ENCODE results near the gene IGFBP5. TPM values are rescaled to one million over a fixed set of nuclear protein-coding genes. Genes with fewer than 3 reads are reported as not detected.

IGFBP5 gene
- polyA plus RNA-seq, 2 donors: 29.4 to 46.5 TPM

- peaks cover 0 to 15% of the 10 kb centered on the region in 2 donors for H3K4me1 ChIP-seq (ENCODE audit: control insufficient read depth in 2 of 2, insufficient read depth in 2 of 2, low read length in 1 of 2)
- H3K36me3 ChIP-seq (ENCODE audit: control insufficient read depth in 2 of 2, insufficient read depth in 2 of 2, low read length in 1 of 2): no peaks in the 10 kb centered on the region
- no peaks in the 10 kb centered on the region for H3K27me3 ChIP-seq (ENCODE audit: control insufficient read depth in 1 of 2, insufficient read depth in 2 of 2, low read length in 2 of 2)
- no peak overlapping the region for H3K4me3 ChIP-seq (ENCODE audit: low read depth in 1 of 2, low read length in 2 of 2)
- no peaks in the 10 kb centered on the region for H3K9me3 ChIP-seq (ENCODE audit: control insufficient read depth in 2 of 2, insufficient read depth in 1 of 2, low read depth in 1 of 2, low read length in 1 of 2)
- WGBS, 2 donors: 13 to 28% methylated on average over 4 of the region's 4 CpGs
- H3K27ac ChIP-seq (ENCODE audit: low read depth in 2 of 2, low read length in 1 of 2): peak overlapping the region; percentile 54 to 57
Observed at GRCh38 chr2:216717491-216717901, 22.1 kb upstream of the IGFBP5 start.

- H3K27me3 ChIP-seq (ENCODE audit: control insufficient read depth in 1 of 2, insufficient read depth in 2 of 2, low read length in 2 of 2): no peaks in the 10 kb centered on the region
- 43 to 47% methylated on average over 4 of the region's 4 CpGs for WGBS, 2 donors
- H3K4me3 ChIP-seq (ENCODE audit: low read depth in 1 of 2, low read length in 2 of 2): no peak overlapping the region
- H3K4me1 ChIP-seq (ENCODE audit: control insufficient read depth in 2 of 2, insufficient read depth in 2 of 2, low read length in 1 of 2): peaks cover 0 to 16% of the 10 kb centered on the region in 2 donors
- H3K27ac ChIP-seq (ENCODE audit: low read depth in 2 of 2, low read length in 1 of 2): peak overlapping the region; percentile 40 to 54
- no peaks in the 10 kb centered on the region for H3K9me3 ChIP-seq (ENCODE audit: control insufficient read depth in 2 of 2, insufficient read depth in 1 of 2, low read depth in 1 of 2, low read length in 1 of 2)
- no peaks in the 10 kb centered on the region for H3K36me3 ChIP-seq (ENCODE audit: control insufficient read depth in 2 of 2, insufficient read depth in 2 of 2, low read length in 1 of 2)
Observed at GRCh38 chr2:216716109-216716508, 20.8 kb upstream of the IGFBP5 start.

GRCh38 chr2:216715402-216715974, 20.1 kb upstream of the IGFBP5 start:
- Histone ChIP-seq H3K4me3 (ENCODE audit: low read depth in 1 of 2, low read length in 2 of 2) (no peak overlapping the region), H3K27ac (ENCODE audit: low read depth in 2 of 2, low read length in 1 of 2) (peak overlapping the region; percentile 37 to 54), H3K9me3 (ENCODE audit: control insufficient read depth in 2 of 2, insufficient read depth in 1 of 2, low read depth in 1 of 2, low read length in 1 of 2) (no peaks in the 10 kb centered on the region), H3K4me1 (ENCODE audit: control insufficient read depth in 2 of 2, insufficient read depth in 2 of 2, low read length in 1 of 2) (peaks cover 0 to 21% of the 10 kb centered on the region in 2 donors), H3K27me3 (ENCODE audit: control insufficient read depth in 1 of 2, insufficient read depth in 2 of 2, low read length in 2 of 2) (no peaks in the 10 kb centered on the region), H3K36me3 (ENCODE audit: control insufficient read depth in 2 of 2, insufficient read depth in 2 of 2, low read length in 1 of 2) (no peaks in the 10 kb centered on the region)
- WGBS, 2 donors: 34 to 53% methylated on average over 14 of the region's 14 CpGs

GRCh38 chr2:216714376-216714775, 19.0 kb upstream of the IGFBP5 start:
- WGBS, 2 donors: 50 to 66% methylated on average over 3 of the region's 3 CpGs
- H3K36me3 ChIP-seq (ENCODE audit: control insufficient read depth in 2 of 2, insufficient read depth in 2 of 2, low read length in 1 of 2): no peaks in the 10 kb centered on the region
- H3K9me3 ChIP-seq (ENCODE audit: control insufficient read depth in 2 of 2, insufficient read depth in 1 of 2, low read depth in 1 of 2, low read length in 1 of 2): no peaks in the 10 kb centered on the region
- H3K27ac ChIP-seq (ENCODE audit: low read depth in 2 of 2, low read length in 1 of 2): peak overlapping the region; percentile 14 to 39
- no peak overlapping the region for H3K4me3 ChIP-seq (ENCODE audit: low read depth in 1 of 2, low read length in 2 of 2)
- H3K27me3 ChIP-seq (ENCODE audit: control insufficient read depth in 1 of 2, insufficient read depth in 2 of 2, low read length in 2 of 2): no peaks in the 10 kb centered on the region
- peaks cover 0 to 21% of the 10 kb centered on the region in 2 donors for H3K4me1 ChIP-seq (ENCODE audit: control insufficient read depth in 2 of 2, insufficient read depth in 2 of 2, low read length in 1 of 2)

GRCh38 chr2:216713691-216714336, 18.5 kb upstream of the IGFBP5 start:
- Histone ChIP-seq H3K36me3 (ENCODE audit: control insufficient read depth in 2 of 2, insufficient read depth in 2 of 2, low read length in 1 of 2) (no peaks in the 10 kb centered on the region), H3K4me3 (ENCODE audit: low read depth in 1 of 2, low read length in 2 of 2) (no peak overlapping the region), H3K9me3 (ENCODE audit: control insufficient read depth in 2 of 2, insufficient read depth in 1 of 2, low read depth in 1 of 2, low read length in 1 of 2) (no peaks in the 10 kb centered on the region), H3K27me3 (ENCODE audit: control insufficient read depth in 1 of 2, insufficient read depth in 2 of 2, low read length in 2 of 2) (no peaks in the 10 kb centered on the region), H3K27ac (ENCODE audit: low read depth in 2 of 2, low read length in 1 of 2) (peak overlapping the region; percentile 39 to 52), H3K4me1 (ENCODE audit: control insufficient read depth in 2 of 2, insufficient read depth in 2 of 2, low read length in 1 of 2) (peaks cover 0 to 21% of the 10 kb centered on the region in 2 donors)
- 32 to 50% methylated on average over 8 of the region's 8 CpGs for WGBS, 2 donors

GRCh38 chr2:216711348-216711747, 16.0 kb upstream of the IGFBP5 start:
- Histone ChIP-seq H3K4me3 (ENCODE audit: low read depth in 1 of 2, low read length in 2 of 2) (no peak overlapping the region), H3K9me3 (ENCODE audit: control insufficient read depth in 2 of 2, insufficient read depth in 1 of 2, low read depth in 1 of 2, low read length in 1 of 2) (no peaks in the 10 kb centered on the region), H3K36me3 (ENCODE audit: control insufficient read depth in 2 of 2, insufficient read depth in 2 of 2, low read length in 1 of 2) (no peaks in the 10 kb centered on the region), H3K27me3 (ENCODE audit: control insufficient read depth in 1 of 2, insufficient read depth in 2 of 2, low read length in 2 of 2) (no peaks in the 10 kb centered on the region), H3K4me1 (ENCODE audit: control insufficient read depth in 2 of 2, insufficient read depth in 2 of 2, low read length in 1 of 2) (peaks cover 0 to 13% of the 10 kb centered on the region in 2 donors), H3K27ac (ENCODE audit: low read depth in 2 of 2, low read length in 1 of 2) (peak overlapping the region; percentile 35 to 74)
- WGBS, 2 donors: 44 to 50% methylated on average over 8 of the region's 8 CpGs

- H3K9me3 ChIP-seq (ENCODE audit: control insufficient read depth in 2 of 2, insufficient read depth in 1 of 2, low read depth in 1 of 2, low read length in 1 of 2): no peaks in the 10 kb centered on the region
- peaks cover 0 to 11% of the 10 kb centered on the region in 2 donors for H3K4me1 ChIP-seq (ENCODE audit: control insufficient read depth in 2 of 2, insufficient read depth in 2 of 2, low read length in 1 of 2)
- no peaks in the 10 kb centered on the region for H3K36me3 ChIP-seq (ENCODE audit: control insufficient read depth in 2 of 2, insufficient read depth in 2 of 2, low read length in 1 of 2)
- H3K27me3 ChIP-seq (ENCODE audit: control insufficient read depth in 1 of 2, insufficient read depth in 2 of 2, low read length in 2 of 2): no peaks in the 10 kb centered on the region
- peak overlapping the region; percentile 63 to 74 for H3K27ac ChIP-seq (ENCODE audit: low read depth in 2 of 2, low read length in 1 of 2)
- 32 to 49% methylated on average over 11 of the region's 11 CpGs for whole genome bisulfite sequencing, 2 donors
- H3K4me3 ChIP-seq (ENCODE audit: low read depth in 1 of 2, low read length in 2 of 2): no peak overlapping the region
Observed at GRCh38 chr2:216710551-216711301, 15.4 kb upstream of the IGFBP5 start.

GRCh38 chr2:216702756-216703155, 7.4 kb upstream of the IGFBP5 start:
- 72 to 82% methylated on average over 1 of the region's 1 CpG for WGBS, 2 donors
- Histone ChIP-seq H3K9me3 (ENCODE audit: control insufficient read depth in 2 of 2, insufficient read depth in 1 of 2, low read depth in 1 of 2, low read length in 1 of 2) (no peaks in the 10 kb centered on the region), H3K27ac (ENCODE audit: low read depth in 2 of 2, low read length in 1 of 2) (no peak overlapping the region), H3K36me3 (ENCODE audit: control insufficient read depth in 2 of 2, insufficient read depth in 2 of 2, low read length in 1 of 2) (no peaks in the 10 kb centered on the region), H3K4me1 (ENCODE audit: control insufficient read depth in 2 of 2, insufficient read depth in 2 of 2, low read length in 1 of 2) (no peaks in the 10 kb centered on the region), H3K27me3 (ENCODE audit: control insufficient read depth in 1 of 2, insufficient read depth in 2 of 2, low read length in 2 of 2) (no peaks in the 10 kb centered on the region), H3K4me3 (ENCODE audit: low read depth in 1 of 2, low read length in 2 of 2) (no peak overlapping the region)

GRCh38 chr2:216701544-216701943, 6.2 kb upstream of the IGFBP5 start:
- H3K27ac ChIP-seq (ENCODE audit: low read depth in 2 of 2, low read length in 1 of 2): no peak overlapping the region
- WGBS, 2 donors: 90 to 94% methylated on average over 7 of the region's 7 CpGs

More at GRCh38 chr2:216701544-216701943, 6.2 kb upstream of the IGFBP5 start:
- Histone ChIP-seq H3K9me3 (ENCODE audit: control insufficient read depth in 2 of 2, insufficient read depth in 1 of 2, low read depth in 1 of 2, low read length in 1 of 2) (no peaks in the 10 kb centered on the region), H3K4me1 (ENCODE audit: control insufficient read depth in 2 of 2, insufficient read depth in 2 of 2, low read length in 1 of 2) (no peaks in the 10 kb centered on the region), H3K36me3 (ENCODE audit: control insufficient read depth in 2 of 2, insufficient read depth in 2 of 2, low read length in 1 of 2) (no peaks in the 10 kb centered on the region), H3K4me3 (ENCODE audit: low read depth in 1 of 2, low read length in 2 of 2) (no peak overlapping the region), H3K27me3 (ENCODE audit: control insufficient read depth in 1 of 2, insufficient read depth in 2 of 2, low read length in 2 of 2) (no peaks in the 10 kb centered on the region)

Data from esophagus (tissue), 2 donors.